Transverse colon (tissue), 4 donors: ENCODE results near the gene KCTD16. TPM values are rescaled to one million over a fixed set of nuclear protein-coding genes. Genes with fewer than 3 reads are reported as not detected.

ENCODE experiments used
- DNase-seq: peaks from one replicate; pipeline ENCODE4 v3.0.0-alpha.2; 2019
- H3K27ac ChIP-seq, 4 donors: fragments of 200-600 bp; sonication (generic); 2 replicates each; pipeline ENCODE4 v1.5.1; 2016 to 2018; ENCODE audit warnings: inconsistent platforms in 4 of 4
- H3K27me3 ChIP-seq: fragments of 200-600 bp; sonication (generic); 2 replicates; pipeline ENCODE4 v1.5.1; 2017; ENCODE audit warnings: inconsistent platforms
- H3K36me3 ChIP-seq, 4 donors: fragments of 200-600 bp; sonication (generic); 2 replicates each; pipeline ENCODE4 v1.5.1; 2017 to 2019; ENCODE audit warnings: inconsistent platforms in 4 of 4
- H3K4me1 ChIP-seq, 4 donors: fragments of 200-600 bp; sonication (generic); 2 replicates each; pipeline ENCODE4 v1.5.1; 2017 to 2020; ENCODE audit warnings: inconsistent platforms in 4 of 4
- H3K4me3 ChIP-seq, 4 donors: fragments of 200-600 bp; sonication (generic); 1 replicate in 1 of 4; 2 replicates in 3 of 4; pipeline versions ENCODE4 v1.5.1 to v1.6.1; 2017 to 2019; ENCODE audit warnings: inconsistent platforms in 4 of 4
- H3K9me3 ChIP-seq, 2 donors: fragments of 200-600 bp; sonication (generic); 2 replicates each; pipeline ENCODE4 v1.5.1; 2017 to 2019; ENCODE audit warnings: inconsistent platforms in 2 of 2
- EP300 ChIP-seq: sonication (generic); formaldehyde crosslinking; IDR thresholded peaks from one replicate; pipeline ENCODE4 v1.6.1; 2017; ENCODE audit warnings: antibody characterized with exemption, low read depth
- POLR2A ChIP-seq: fragments of 450-650 bp; IDR thresholded peaks from one replicate; pipeline ENCODE4 v1.6.1; 2016; ENCODE audit warnings: antibody characterized with exemption, mild to moderate bottlenecking, moderate library complexity
- POLR2AphosphoS5 ChIP-seq, 3 donors: sonication (generic); formaldehyde crosslinking; IDR thresholded peaks; one replicate each; pipeline ENCODE4 v1.6.1; 2016; ENCODE audit warnings: antibody characterized with exemption in 3 of 3
- WGBS, 2 donors: methylation state at CpG; one replicate each; pipeline ENCODE4 v1.1.5; 2018; ENCODE audit warnings: low coverage in 1 of 2; 5-methylcytosine and 5-hydroxymethylcytosine counted together
- in situ Hi-C, 4 donors: fragments of 200-750 bp; cut with MboI; loops; one replicate each; pipeline versions ENCODE4 v1.15.0 to v1.15.1; 2017; ENCODE audit warnings: low sequenced_read_pairs in 3 of 4, low pct_ligation_motif_present in 1 of 4, low pct_unique_long_range_greater_than_20kb in 1 of 4
- intact Hi-C: fragments of 100-400 bp; cut with DNase I; formaldehyde crosslinking; loops from one replicate; pipeline ENCODE4 v1.15.1; 2023; ENCODE audit warnings: low total_unique reads
- total RNA-seq, 4 donors: library from RNA; depleted of rRNA; stranded (reverse); fragments of >200 nt; gene quantifications; one replicate each; pipeline ENCODE4 v1.1.0, GENCODE V29; 2016
- TF ChIP-seq, protein P1 (sequence below), 5 experiments: fragments of 200-600 bp in 3 of 5; fragments of 450-650 bp in 2 of 5; sonication (generic) in 3 of 5; IDR thresholded peaks; 1 replicate in 2 of 5; 2 replicates in 3 of 5; pipeline ENCODE4 v1.5.1; 2016 to 2017; ENCODE audit warnings: antibody characterized with exemption in 5 of 5, inconsistent platforms in 3 of 5, mild to moderate bottlenecking in 2 of 5, moderate library complexity in 1 of 5

KCTD16 gene
- total RNA-seq, 4 donors from 2014 or later = under 0.01 to 0.14 TPM; not detected in 2

GRCh38 chr5:144203750-144204596 is 33.3 kb downstream of the KCTD16 start:
- WGBS, 2 donors = 25 to 36% methylated on average over 8 to 10 of the region's 10 CpGs
- in situ Hi-C loops (loop anchor here in 2 of 4 donors (25.0 kb wide), 2 partner anchors 1633 to 1858 kb away; partner anchors contain the start of gene PRELID2 (in 1 of the 2)), intact Hi-C loops (loop anchor here (5.0 kb wide), 1 partner anchor 1843 kb away; no protein-coding TSS in a partner anchor)
- peaks cover 0 to 10% (median 5%) of the 10 kb centered on the region in 4 donors for H3K4me1 ChIP-seq
- TF ChIP-seq, protein P1, sequence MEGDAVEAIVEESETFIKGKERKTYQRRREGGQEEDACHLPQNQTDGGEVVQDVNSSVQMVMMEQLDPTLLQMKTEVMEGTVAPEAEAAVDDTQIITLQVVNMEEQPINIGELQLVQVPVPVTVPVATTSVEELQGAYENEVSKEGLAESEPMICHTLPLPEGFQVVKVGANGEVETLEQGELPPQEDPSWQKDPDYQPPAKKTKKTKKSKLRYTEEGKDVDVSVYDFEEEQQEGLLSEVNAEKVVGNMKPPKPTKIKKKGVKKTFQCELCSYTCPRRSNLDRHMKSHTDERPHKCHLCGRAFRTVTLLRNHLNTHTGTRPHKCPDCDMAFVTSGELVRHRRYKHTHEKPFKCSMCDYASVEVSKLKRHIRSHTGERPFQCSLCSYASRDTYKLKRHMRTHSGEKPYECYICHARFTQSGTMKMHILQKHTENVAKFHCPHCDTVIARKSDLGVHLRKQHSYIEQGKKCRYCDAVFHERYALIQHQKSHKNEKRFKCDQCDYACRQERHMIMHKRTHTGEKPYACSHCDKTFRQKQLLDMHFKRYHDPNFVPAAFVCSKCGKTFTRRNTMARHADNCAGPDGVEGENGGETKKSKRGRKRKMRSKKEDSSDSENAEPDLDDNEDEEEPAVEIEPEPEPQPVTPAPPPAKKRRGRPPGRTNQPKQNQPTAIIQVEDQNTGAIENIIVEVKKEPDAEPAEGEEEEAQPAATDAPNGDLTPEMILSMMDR (IDR thresholded peaks at IDR 0.05) = peak; percentile 79 to 88 (median 81)
- TF ChIP-seq POLR2A = no peak
- TF ChIP-seq EP300 = no peak
- peak; percentile 12 for DNase-seq
- H3K9me3 ChIP-seq = no peaks in the 10 kb centered on the region
- peaks cover 36% of the 10 kb centered on the region for H3K27me3 ChIP-seq
- no peak overlapping the region for H3K4me3 ChIP-seq
- no peaks in the 10 kb centered on the region for H3K36me3 ChIP-seq
- H3K27ac ChIP-seq = no peak overlapping the region

- Histone ChIP-seq H3K4me3 (peak overlapping the region in 1 of 4 donors; percentile 28), H3K27me3 (peaks cover 43% of the 10 kb centered on the region), H3K27ac (no peak overlapping the region), H3K36me3 (no peaks in the 10 kb centered on the region), H3K4me1 (peaks cover 0 to 10% (median 5%) of the 10 kb centered on the region in 4 donors), H3K9me3 (no peaks in the 10 kb centered on the region)
- WGBS, 2 donors = 4% methylated on average over 31 of the region's 31 CpGs; no CpG with 5 or more reads in 1 of the 2 donors
- DNase-seq = no peak
- TF ChIP-seq EP300 = no peak
- no peak for TF ChIP-seq POLR2AphosphoS5 (IDR thresholded peaks at IDR 0.05)
- TF ChIP-seq, protein P1 (IDR thresholded peaks at IDR 0.05) = no peak
- TF ChIP-seq POLR2A = no peak
- in situ Hi-C loops (loop anchor here in 2 of 4 donors (25.0 kb wide), 2 partner anchors 1632 to 1857 kb away; partner anchors contain the start of gene PRELID2 (in 1 of the 2)), intact Hi-C loops (no loop called here)
Measured at GRCh38 chr5:144205141-144205551, 34.5 kb downstream of the KCTD16 start.

DNA sequence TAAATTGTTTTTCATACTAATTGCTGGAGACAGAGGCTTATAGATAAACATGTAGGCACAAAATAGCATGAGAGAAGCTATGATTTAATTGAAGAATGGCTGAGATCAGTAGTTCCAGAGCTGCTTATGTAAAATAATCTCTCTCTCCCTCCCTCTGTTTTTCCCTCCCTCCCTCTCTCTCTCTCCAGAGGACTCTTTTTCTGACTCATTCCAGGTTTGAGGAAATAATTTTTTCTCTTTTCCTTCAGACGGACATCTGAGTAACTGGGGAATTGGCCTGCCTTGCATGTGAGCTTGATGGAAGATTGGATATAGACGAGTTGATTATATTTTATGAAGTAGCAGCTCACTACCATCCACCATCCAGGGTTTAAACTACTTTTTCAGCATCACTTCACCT is 35.5 kb downstream of the KCTD16 start:
- Histone ChIP-seq H3K27ac (no peak overlapping the region), H3K27me3 (peaks cover 43% of the 10 kb centered on the region), H3K4me1 (peaks cover 0 to 10% (median 5%) of the 10 kb centered on the region in 4 donors), H3K4me3 (no peak overlapping the region), H3K36me3 (no peaks in the 10 kb centered on the region), H3K9me3 (no peaks in the 10 kb centered on the region)
- 68 to 73% methylated on average over 2 of the region's 2 CpGs for WGBS, 2 donors
- in situ Hi-C loops (loop anchor here in 2 of 4 donors (25.0 kb wide), 2 partner anchors 1631 to 1856 kb away; partner anchors contain the start of gene PRELID2 (in 1 of the 2)), intact Hi-C loops (no loop called here)
- TF ChIP-seq POLR2AphosphoS5 (IDR thresholded peaks at IDR 0.05) = no peak
- no peak for TF ChIP-seq EP300
- TF ChIP-seq POLR2A = no peak
- TF ChIP-seq, protein P1 (IDR thresholded peaks at IDR 0.05) = no peak
- DNase-seq = no peak

DNA sequence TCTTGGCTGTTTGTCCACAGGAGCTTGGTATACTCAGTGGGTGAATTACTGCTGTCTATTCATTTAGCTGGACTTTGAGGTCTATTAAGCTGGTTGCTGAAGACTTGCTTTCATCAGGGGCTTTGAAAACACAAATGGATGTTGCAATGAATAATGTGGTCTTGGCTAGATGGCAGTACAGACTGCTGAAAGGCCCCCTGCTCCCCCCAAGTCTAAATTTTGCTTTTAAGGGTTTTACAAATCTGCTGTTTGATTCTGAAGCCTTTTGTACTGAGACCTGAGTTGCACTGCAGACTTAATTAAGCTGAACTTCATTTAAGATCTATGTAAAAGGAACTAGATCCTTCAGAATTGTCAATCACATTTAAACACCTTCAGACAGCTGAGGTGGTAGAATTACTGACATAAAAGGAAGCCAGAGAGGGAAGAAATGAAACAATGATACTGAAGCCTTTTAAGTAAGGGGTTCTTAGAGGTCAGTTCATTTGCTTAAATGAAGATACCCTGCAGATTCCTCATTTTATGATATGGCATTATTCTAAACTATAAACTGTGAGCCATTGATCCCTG is 37.3 kb downstream of the KCTD16 start:
- in situ Hi-C loops (loop anchor here in 2 of 4 donors (25.0 kb wide), 2 partner anchors 1629 to 1854 kb away; partner anchors contain the start of gene PRELID2 (in 1 of the 2)), intact Hi-C loops (no loop called here)

More for the DNA sequence above, 37.3 kb downstream of the KCTD16 start:
- Histone ChIP-seq H3K4me1 (peaks cover 0 to 7% (median 5%) of the 10 kb centered on the region in 4 donors), H3K9me3 (no peaks in the 10 kb centered on the region), H3K4me3 (no peak overlapping the region), H3K27ac (no peak overlapping the region), H3K36me3 (no peaks in the 10 kb centered on the region), H3K27me3 (peaks cover 47% of the 10 kb centered on the region)
- DNase-seq = no peak
- TF ChIP-seq, protein P1 (IDR thresholded peaks at IDR 0.05) = no peak
- no peak for TF ChIP-seq POLR2A
- TF ChIP-seq POLR2AphosphoS5 (IDR thresholded peaks at IDR 0.05) = no peak
- TF ChIP-seq EP300 = no peak
